ENCODE data around the gene TK2.

TK2 gene

DNA sequence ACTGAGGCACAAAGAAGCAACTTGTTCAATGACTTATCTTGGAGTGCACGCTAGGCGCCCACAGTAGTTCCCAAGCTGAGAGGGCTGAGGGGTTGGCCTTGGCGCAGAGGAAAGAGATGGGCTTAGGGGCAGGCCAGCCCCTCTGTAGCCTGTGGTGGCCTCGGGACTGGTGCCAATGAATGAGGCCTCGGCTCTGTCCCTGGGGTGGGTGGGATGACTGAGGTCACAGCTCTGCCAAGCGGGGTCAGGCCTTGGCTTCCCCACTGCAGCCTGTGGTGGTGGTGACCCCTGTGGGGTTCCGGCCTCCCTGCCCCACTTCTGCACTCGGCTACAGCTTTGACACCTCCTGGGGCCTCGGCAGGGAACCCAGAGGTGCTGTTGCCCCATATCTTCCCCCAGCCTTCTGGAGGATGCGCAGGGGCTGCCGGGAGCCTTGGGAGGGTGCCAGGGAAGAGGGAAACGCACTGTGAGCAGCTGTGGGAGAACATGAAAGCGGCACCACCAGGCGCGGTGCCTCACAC lies 76.8 kb downstream of the TK2 start:
- no peak for DNase-seq (ENCODE audit: low spot score)
- in situ Hi-C loops (cut with MboI; ENCODE audit: low sequenced_read_pairs, unreplicated experiment) = no loop called here
- TF ChIP-seq, protein P1, sequence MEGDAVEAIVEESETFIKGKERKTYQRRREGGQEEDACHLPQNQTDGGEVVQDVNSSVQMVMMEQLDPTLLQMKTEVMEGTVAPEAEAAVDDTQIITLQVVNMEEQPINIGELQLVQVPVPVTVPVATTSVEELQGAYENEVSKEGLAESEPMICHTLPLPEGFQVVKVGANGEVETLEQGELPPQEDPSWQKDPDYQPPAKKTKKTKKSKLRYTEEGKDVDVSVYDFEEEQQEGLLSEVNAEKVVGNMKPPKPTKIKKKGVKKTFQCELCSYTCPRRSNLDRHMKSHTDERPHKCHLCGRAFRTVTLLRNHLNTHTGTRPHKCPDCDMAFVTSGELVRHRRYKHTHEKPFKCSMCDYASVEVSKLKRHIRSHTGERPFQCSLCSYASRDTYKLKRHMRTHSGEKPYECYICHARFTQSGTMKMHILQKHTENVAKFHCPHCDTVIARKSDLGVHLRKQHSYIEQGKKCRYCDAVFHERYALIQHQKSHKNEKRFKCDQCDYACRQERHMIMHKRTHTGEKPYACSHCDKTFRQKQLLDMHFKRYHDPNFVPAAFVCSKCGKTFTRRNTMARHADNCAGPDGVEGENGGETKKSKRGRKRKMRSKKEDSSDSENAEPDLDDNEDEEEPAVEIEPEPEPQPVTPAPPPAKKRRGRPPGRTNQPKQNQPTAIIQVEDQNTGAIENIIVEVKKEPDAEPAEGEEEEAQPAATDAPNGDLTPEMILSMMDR (IDR thresholded peaks at IDR 0.05; ENCODE audit: borderline replicate concordance, control extremely low read depth, extremely low read depth, insufficient read depth, missing control alignments) = no peak

- DNase-seq (ENCODE audit: low spot score) = no peak
- TF ChIP-seq, protein P1 (IDR thresholded peaks at IDR 0.05; ENCODE audit: borderline replicate concordance, control extremely low read depth, extremely low read depth, insufficient read depth, missing control alignments) = no peak
- in situ Hi-C loops (cut with MboI; ENCODE audit: low sequenced_read_pairs, unreplicated experiment) = no loop called here
These were observed 78.1 kb downstream of the TK2 start for GRCh38 chr16:66471716-66472393.

DNA sequence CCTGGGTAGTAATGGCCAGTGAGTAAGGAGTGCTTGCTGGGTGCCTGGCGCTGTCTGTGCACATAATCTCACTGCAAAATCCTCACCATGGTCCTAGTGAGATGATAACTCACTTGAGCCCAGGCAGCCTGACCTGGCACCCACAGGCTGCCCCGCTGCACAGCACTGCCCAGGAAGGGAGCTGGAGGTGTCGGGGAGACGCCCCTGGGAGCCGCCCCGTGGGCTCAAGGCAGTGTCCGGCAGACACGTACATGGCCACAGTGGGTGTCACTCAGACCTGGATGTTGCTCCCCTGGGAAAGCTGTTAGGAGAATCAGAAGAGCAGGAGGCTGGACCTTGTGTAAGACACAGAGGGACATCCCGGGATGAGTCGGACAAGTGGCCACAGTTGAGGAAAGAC lies 78.7 kb downstream of the TK2 start:
- no peak for DNase-seq (ENCODE audit: low spot score)
- in situ Hi-C loops (cut with MboI; ENCODE audit: low sequenced_read_pairs, unreplicated experiment) = no loop called here
- TF ChIP-seq, protein P1 (IDR thresholded peaks at IDR 0.05; ENCODE audit: borderline replicate concordance, control extremely low read depth, extremely low read depth, insufficient read depth, missing control alignments) = no peak

DNA sequence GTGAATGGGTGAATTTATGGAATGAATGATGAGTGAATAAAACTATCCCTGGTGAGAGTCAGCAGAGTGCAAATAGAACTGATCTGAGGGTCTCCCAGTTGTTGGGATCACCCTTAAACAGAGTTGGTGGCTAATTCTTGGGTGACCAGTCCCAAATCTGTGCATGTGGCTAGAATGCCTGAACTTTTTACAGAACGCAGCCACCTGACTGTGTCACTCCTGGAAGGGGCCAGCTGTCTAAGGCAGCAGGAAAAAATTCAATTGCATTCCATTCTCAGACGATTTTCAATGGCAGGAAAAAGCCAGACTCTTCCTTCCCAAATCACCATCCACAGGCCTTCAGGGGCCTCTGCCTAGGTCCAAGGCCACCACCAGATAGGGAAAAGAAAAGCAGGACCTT lies 79.4 kb downstream of the TK2 start:
- in situ Hi-C loops (cut with MboI; ENCODE audit: low sequenced_read_pairs, unreplicated experiment) = no loop called here
- DNase-seq (ENCODE audit: low spot score) = no peak
- TF ChIP-seq, protein P1 (IDR thresholded peaks at IDR 0.05; ENCODE audit: borderline replicate concordance, control extremely low read depth, extremely low read depth, insufficient read depth, missing control alignments) = no peak

DNA sequence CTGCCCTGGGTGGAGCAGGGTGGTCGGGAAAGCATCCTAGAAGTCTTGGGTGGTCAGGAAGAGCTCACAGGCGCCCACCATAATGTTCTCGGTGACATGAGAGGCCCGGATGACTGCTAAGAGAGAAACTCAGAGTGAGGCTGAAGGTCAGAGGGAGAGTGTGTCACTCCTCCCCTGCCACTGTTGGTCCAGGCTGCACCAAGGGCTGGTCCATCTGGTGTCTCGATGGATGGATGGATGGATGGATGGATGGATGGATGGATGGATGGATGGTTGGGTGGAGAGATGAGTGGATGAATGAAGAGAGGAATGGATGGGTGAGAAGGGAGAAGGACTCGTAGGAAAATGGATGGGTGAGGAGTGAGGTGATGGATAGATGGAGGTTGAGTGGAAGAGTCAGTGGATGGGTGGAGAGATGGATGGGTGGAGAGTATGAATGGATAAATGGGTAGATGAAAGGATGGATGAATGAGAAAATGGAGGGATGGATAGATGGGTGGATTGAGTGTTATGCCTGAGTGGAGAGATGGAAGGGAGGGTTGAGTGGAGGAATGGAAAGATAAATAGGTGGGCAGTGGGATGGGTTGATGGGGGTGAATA lies 79.9 kb downstream of the TK2 start:
- in situ Hi-C loops (cut with MboI; ENCODE audit: low sequenced_read_pairs, unreplicated experiment) = no loop called here
- TF ChIP-seq, protein P1 (IDR thresholded peaks at IDR 0.05; ENCODE audit: borderline replicate concordance, control extremely low read depth, extremely low read depth, insufficient read depth, missing control alignments) = no peak

GRCh38 chr16:66469291-66469946 lies 80.5 kb downstream of the TK2 start:
- TF ChIP-seq, protein P1 (IDR thresholded peaks at IDR 0.05; ENCODE audit: borderline replicate concordance, control extremely low read depth, extremely low read depth, insufficient read depth, missing control alignments) = no peak
- DNase-seq (ENCODE audit: low spot score) = no peak

More for the DNA sequence above, 79.9 kb downstream of the TK2 start:
- no peak for DNase-seq (ENCODE audit: low spot score)

More at GRCh38 chr16:66469291-66469946, 80.5 kb downstream of the TK2 start:
- in situ Hi-C loops (cut with MboI; ENCODE audit: low sequenced_read_pairs, unreplicated experiment) = no loop called here
